ENCODE measurements around the gene ZBED2.

GRCh38 chr3:111592143-111592542 is 3.0 kb downstream of the ZBED2 start:
- TF ChIP-seq, protein P1, sequence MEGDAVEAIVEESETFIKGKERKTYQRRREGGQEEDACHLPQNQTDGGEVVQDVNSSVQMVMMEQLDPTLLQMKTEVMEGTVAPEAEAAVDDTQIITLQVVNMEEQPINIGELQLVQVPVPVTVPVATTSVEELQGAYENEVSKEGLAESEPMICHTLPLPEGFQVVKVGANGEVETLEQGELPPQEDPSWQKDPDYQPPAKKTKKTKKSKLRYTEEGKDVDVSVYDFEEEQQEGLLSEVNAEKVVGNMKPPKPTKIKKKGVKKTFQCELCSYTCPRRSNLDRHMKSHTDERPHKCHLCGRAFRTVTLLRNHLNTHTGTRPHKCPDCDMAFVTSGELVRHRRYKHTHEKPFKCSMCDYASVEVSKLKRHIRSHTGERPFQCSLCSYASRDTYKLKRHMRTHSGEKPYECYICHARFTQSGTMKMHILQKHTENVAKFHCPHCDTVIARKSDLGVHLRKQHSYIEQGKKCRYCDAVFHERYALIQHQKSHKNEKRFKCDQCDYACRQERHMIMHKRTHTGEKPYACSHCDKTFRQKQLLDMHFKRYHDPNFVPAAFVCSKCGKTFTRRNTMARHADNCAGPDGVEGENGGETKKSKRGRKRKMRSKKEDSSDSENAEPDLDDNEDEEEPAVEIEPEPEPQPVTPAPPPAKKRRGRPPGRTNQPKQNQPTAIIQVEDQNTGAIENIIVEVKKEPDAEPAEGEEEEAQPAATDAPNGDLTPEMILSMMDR (IDR thresholded peaks at IDR 0.05; ENCODE audit: poor library complexity): no peak
- no peak for TF ChIP-seq EZH2 (IDR thresholded peaks at IDR 0.05; ENCODE audit: borderline replicate concordance)
- TF ChIP-seq EZH2phosphoT487 (IDR thresholded peaks at IDR 0.05; ENCODE audit: low read depth, severe bottlenecking, unreplicated experiment): no peak
